Spleen (tissue), 7 donors: ENCODE data around the gene UGT2A2.

Source experiments
- CTCF ChIP-seq, 11 experiments: fragments of 200-600 bp in 7 of 11; fragments of 450-650 bp in 4 of 11; sonication (generic) in 4 of 11; IDR thresholded peaks in 8 of 11; conservative IDR thresholded peaks in 3 of 11; 1 replicate in 7 of 11; 2 replicates in 4 of 11; pipeline versions ENCODE4 v1.4.0 to v1.8.0; 2016 to 2021; ENCODE audit warnings: antibody characterized with exemption in 11 of 11, inconsistent platforms in 4 of 11, mild to moderate bottlenecking in 1 of 11
- POLR2A ChIP-seq, 3 donors: fragments of 450-650 bp; IDR thresholded peaks; one replicate each; pipeline ENCODE4 v1.5.1; 2017; ENCODE audit warnings: antibody characterized with exemption in 3 of 3, mild to moderate bottlenecking in 1 of 3
- donor health status: DM: no; HTN: no; CAD: no; lungs with moderate emphysema.
- donor health status: DM: no; HTN: no; CAD: no.
- donor health status: DM: no; HTN: no; CAD: no.

- TF ChIP-seq CTCF (IDR thresholded peaks at IDR 0.05 in 8 of 11, conservative IDR thresholded peaks at IDR 0.05 in 3 of 11) (no peak), POLR2A (IDR thresholded peaks at IDR 0.05) (no peak)
Observed at GRCh38 chr4:69656653-69657158, 17.3 kb upstream of the UGT2A2 start.
